Fibroblast of lung (primary cell): Measurements from ENCODE around the gene LIG1.

ENCODE experiments used
- EZH2 ChIP-seq: IDR thresholded peaks from 2 replicates; pipeline ENCODE4 v1.5.1; 2012; ENCODE audit warnings: low read length, control low read depth, mild to moderate bottlenecking; ENCODE audit errors: missing control alignments
- TF ChIP-seq, protein P1 (sequence below), 2 donors: IDR thresholded peaks in 1 of 2; conservative IDR thresholded peaks in 1 of 2; 1 replicate in 1 of 2; 2 replicates in 1 of 2; pipeline ENCODE4 v1.5.1; 2011 to 2012; ENCODE audit warnings: low read length in 2 of 2, control low read depth in 1 of 2, inconsistent platforms in 1 of 2, low read depth in 1 of 2, mild to moderate bottlenecking in 1 of 2

DNA sequence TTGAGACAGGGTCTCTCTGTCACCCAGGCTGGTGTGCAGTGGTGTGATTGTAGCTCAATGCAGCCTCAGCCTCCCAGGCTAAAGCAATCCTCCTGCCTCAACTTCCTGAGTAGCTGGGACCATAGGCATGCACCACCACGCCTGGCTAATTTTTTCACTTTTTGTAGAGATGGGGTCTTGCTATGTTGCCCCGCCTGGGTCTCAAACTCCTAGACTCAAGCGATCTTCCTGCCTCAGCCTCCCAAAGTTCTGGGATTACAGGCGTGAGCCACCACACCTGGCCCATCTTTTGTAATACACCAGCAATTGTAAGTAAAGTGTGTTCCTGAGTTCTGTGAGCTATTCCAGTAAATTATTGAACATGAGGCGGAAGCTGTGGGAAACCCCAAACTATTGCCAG, 66.2 kb downstream of the LIG1 start:
- TF ChIP-seq, protein P1, sequence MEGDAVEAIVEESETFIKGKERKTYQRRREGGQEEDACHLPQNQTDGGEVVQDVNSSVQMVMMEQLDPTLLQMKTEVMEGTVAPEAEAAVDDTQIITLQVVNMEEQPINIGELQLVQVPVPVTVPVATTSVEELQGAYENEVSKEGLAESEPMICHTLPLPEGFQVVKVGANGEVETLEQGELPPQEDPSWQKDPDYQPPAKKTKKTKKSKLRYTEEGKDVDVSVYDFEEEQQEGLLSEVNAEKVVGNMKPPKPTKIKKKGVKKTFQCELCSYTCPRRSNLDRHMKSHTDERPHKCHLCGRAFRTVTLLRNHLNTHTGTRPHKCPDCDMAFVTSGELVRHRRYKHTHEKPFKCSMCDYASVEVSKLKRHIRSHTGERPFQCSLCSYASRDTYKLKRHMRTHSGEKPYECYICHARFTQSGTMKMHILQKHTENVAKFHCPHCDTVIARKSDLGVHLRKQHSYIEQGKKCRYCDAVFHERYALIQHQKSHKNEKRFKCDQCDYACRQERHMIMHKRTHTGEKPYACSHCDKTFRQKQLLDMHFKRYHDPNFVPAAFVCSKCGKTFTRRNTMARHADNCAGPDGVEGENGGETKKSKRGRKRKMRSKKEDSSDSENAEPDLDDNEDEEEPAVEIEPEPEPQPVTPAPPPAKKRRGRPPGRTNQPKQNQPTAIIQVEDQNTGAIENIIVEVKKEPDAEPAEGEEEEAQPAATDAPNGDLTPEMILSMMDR (conservative IDR thresholded peaks at IDR 0.05 in 1 of 2, IDR thresholded peaks at IDR 0.05 in 1 of 2; ENCODE audit: low read depth in 1 of 2, low read length in 2 of 2) = no peak
- no peak for TF ChIP-seq EZH2
